Pulmonary artery endothelial cell (primary cell): ENCODE measurements around the gene SBF2. TPM values are rescaled to one million over a fixed set of nuclear protein-coding genes. Genes with fewer than 3 reads are reported as not detected.
"Not testable (repeated sequence)": the region's sequence is repeated elsewhere in the genome, so short reads cannot be mapped to it uniquely, and the experiment has no call there.

Experiments used
- DNase-seq: peaks from one replicate; pipeline ENCODE4 v3.0.0-alpha.2; 2011; ENCODE audit warnings: low read depth, low spot score
- total RNA-seq: library from RNA; depleted of rRNA; stranded (reverse); fragments of >200 nt; gene quantifications from 2 replicates; pipeline ENCODE4 v1.2.3, GENCODE V29; 2014

The SBF2 gene
- total RNA-seq, 1 donor from 2014 or later, result 32.7 TPM

DNA sequence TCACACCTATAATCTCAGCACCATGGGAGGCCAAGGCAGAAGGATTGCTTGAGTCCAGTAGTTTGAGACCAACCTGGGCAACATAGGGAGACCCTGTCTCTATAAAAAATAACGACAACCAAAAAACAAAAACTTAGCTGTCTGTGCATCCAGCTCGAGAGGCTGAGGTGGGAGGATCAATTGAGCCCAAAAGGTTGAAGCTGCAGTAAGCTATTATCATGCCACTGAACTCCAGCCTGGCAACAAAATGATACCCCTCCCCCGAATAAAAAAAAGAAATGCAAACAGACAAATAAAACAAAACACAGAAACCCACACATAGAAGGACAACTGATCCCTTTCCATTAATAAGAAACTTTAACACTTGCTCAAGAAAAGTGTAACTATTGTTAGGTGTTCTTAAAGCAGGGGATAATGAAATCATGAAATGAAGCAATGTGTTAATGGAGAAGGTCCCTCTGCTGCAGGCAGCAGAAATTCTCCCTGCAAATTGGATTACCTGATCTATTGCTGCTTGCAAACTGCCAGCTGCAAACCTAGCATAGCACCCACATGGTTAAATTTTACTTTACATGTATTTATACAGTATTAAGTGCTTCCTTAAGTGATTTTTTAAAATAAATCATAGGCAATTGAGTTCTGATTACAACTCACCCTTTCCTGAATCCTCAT, 226.3 kb downstream of the SBF2 start:
- DNase-seq, result no peak

DNA sequence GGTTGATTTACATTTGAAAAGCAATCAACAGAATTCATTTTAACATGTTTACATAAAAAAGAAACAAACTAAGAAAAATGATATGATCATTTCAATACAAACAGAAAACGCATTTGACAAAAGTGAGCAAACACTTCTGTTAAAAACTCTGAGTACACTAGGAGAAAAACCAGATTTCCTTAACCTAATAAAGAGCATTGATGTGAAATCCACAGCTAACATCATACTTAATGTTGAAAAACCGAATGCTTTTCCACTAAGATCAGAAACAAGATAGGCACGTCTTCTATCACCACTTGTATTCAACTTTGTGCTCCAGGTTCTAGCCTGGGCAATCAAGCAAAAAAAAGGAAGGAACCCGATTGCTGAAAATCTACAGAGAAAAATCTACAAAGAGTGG, 227.6 kb downstream of the SBF2 start:
- DNase-seq, result no peak

DNA sequence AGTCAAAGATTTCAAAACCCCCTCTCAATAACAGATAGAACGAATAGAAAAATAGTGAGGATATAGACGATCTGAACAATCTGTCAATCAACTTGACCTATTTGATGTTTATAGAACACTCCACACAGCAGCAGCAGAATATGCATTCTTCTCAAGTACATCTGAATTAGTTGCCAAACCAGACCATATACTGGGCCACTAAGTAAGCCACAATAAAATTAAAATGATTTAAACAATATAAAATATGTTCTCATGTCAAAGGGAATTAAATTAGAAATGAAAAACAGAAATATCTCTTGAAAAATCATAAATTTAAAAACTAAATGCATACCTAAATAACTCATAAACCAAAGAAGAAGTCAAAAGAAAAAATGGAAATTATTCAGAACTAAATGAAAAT, 229.2 kb downstream of the SBF2 start:
- DNase-seq, result no peak

DNA sequence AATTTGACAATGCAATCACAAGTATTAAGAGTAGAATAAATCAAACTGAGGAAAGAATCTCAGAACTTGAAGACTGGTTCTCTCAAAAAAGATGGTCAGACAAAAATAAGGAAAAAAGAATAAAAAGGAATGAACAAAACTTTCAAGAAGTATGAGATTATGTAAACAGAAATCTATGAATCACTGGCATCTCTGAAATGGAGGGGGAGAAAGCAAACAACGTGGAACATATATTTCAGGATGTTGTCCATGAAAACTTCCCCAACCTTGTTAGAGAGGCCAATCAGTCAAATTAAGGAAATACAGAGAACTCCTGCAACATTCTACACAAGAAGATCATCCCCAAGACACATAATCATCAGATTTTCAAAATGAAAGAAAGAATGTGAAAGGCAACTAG, 235.7 kb downstream of the SBF2 start:
- DNase-seq, result no peak

DNA sequence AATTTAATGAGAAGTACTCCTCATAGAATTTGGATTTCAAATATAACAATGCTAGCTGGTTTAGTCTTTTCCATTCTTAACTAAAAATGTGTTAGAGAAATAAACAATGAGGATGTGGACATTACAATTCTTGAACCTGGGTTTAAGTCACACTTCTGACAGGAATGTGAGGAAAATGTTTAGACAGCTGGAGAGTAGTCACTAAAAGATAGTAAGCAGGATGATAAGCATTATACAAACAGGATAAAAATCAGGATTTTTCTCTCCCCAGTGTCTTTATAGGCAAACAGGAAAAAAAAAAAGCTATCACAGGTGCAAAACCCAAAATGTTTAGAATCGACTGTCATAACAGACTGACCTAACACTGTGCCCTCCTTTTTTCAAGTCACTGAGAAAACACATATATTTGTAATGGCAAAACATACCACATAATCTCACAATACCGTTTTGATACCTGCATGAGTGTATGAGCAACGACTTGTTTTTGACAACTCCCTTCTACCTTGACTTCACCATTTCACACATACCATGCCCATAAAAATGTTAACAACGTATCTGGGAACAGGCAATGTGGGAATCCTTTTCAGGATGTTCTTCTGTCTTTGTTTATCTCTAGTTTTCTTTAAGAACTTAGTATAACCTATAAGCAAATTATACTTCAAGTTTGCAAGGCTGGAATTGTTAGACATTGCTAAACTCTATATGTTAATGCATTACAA, 242.0 kb downstream of the SBF2 start:
- no peak for DNase-seq

DNA sequence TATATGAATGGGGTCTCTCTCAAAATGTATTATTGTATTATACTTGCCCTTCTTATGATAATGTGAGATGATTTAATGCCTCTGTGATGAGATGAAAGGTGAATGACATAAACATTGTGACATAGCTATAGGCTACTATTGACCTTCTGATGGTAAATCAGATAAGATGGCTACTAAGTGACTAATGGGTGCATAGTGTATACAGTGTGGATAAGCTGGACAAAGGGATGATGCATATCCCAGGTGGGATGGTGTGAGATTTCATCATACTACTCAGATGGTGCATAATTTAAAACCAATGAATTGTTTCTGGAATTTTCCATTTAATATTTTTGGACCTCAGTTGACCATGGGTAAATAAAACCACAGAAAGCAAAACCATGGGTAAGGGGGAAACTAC, 243.5 kb downstream of the SBF2 start:
- no peak for DNase-seq

DNA sequence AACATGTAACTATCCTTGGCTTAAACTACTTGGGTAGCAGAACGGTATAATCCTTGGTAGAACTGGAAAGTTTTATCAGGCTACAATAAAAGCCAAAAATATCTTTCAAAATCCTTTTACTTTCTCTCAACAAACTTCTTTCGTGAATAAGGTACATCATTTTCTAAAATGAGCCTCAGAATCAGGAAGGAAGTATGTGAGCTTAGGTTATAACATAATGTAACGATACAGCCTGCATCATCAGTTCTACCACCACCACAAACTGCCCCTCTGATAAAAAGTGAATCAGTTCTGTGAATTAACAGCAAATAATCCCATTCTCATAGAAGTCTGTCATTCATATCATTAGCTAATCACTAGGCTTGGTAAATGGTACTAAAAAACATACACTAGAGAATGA, 244.3 kb downstream of the SBF2 start:
- DNase-seq, result no peak

DNA sequence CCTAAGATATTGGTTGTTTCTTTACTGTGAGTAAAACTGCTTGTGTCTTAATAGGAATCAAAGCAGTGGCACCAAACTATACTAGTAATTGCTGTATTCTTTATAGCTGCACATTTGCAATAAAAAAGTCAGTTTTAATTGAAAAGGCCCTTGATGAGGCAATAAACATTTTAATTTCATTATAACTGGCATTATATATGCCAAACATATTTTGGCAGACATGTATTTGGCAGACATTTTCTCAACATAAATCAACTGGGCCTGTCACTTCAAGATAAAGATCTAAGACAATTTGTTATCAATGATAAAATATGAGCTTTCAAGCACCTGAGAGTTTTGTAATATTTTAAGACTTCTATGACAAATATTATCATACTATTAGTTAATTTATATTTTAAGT, 245.7 kb downstream of the SBF2 start:
- DNase-seq, result no peak

DNA sequence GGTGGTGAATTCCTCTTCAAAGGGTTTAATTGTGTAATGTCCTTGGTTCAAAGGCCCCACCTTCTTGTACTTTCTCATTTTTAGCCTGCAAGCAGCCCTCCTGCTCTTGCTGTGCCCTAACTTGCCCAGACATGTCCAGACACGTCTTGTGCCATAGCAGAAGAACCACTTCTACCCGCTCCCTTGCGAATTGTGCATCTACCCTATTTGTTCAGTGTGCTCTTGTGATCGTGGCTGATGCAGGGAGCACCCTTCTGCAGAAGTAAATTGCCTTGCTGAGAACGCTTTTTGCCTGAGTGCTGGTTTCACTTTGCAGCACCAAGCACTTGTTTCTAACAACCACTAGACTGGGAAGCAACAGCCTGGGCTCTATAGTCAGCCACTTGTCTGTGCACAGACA, 249.4 kb downstream of the SBF2 start:
- no peak for DNase-seq

DNA sequence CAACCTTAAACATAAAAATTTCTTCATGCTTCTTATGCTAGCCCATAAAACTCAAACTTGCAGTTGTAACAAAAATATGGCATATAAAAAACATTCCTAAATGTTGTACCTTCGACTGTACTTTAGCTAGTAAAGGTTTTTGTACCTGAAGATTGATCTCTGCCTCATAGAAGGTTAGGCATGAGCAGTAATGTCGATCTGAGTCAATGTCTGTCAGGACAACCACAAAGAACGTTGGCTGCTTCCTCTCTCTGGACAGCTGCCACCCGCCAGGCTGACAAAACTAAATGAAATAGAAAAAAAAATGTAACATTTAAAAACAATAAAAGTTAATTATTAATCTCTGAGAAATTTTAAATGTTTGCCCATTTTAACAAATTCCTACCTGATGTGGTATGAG, 251.3 kb downstream of the SBF2 start:
- no peak for DNase-seq

DNA sequence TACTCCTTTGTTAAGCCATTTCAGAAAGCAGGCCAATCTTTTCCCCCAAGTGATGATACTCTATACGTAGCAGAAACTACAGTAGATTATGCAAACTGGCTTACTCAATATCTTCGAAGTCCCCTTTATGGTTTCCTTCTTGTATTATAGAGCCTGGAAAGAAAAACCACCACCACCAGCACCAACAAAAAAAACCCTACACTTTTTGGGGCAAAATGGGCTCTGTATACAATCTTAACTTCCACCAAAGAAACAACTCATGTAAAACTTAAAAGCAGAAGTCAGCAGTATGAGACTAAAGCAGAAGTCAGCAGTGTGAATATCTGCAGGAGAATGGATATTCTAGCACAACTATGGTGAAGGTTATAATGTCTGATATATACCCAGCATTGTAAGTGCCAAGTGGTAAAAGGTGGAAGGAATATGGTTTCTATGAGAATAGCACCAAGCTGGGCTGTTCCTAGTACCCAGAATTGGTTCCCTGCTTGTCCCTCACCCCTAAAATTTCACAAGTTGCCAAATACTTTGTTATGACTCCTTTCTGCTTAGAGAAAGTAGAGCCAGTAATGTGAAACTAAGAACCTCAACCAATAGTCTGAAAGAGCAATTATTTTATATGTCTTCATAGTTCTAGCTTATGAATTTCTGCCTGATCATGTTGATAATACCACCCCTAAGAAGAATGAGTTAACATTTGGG, 252.1 kb downstream of the SBF2 start:
- DNase-seq, result no peak

DNA sequence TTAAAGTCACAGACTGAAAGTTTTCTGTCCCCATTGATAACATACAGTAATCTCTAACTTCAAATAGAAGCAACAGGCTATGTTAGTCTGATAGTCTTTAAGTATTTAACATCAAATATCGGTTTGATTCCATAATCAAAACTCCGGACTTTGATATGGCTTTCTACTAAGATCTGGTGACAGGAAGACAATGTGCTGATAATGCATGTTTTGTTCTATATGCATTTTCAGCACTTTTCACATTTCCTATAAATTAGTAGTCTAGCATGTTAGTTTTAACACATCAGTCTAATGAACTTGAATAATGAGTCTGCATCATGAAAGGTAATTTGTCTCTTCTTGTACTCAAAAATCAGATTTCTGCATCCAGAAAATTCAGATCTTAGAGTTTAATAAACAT, 252.7 kb downstream of the SBF2 start:
- no peak for DNase-seq

DNA sequence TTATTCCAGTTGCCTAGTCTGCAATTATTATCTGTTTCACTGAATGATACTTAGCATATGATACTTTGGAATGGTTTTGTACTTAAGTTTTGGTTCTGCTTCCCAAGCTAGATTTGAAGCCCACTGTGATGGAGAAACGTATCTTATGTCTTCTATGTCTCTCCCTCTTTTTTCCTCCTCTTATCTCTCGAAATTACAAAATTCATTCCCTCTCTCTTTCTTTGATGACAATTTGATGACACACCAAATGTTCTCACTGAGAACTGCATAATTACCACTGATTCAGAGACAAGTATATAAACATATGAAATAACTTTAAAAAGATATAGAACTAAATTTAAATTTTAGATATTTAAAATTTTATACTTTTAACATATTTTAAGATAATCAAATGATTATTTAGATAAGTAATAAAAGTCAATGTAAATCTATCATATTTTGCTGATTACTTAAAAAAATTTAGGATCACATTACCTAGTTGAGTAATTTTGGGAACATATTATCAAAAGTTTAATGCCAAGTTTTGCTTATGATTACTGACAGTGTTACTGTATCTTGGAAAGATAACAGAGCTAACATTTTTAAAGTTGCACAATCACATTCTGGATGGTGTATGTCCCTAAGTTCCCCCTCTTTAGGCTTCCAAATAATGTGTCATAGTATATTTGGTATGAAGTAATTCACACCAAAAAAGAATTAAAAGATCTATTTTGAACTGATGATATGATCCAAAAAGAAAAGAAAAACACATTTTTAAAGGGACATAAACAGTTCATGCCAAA, 255.3 kb downstream of the SBF2 start:
- DNase-seq, result no peak

DNA sequence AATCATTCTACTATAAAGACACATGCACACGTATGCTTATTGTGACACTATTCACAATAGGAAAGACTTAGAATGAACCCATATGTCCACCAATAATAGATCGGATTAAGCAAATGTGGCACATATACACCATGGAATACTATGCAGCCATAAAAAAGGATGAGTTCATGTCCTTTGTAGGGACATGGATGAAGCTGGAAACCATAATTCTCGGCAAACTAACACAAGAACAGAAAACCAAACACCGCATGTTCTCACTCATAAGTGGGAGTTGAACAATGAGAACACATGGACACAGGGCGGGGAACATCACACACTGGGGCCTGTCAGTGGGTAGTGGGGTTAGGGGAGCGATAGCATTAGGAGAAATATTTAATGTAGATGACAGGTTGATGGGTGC, 258.1 kb downstream of the SBF2 start:
- not testable (repeated sequence) for DNase-seq

DNA sequence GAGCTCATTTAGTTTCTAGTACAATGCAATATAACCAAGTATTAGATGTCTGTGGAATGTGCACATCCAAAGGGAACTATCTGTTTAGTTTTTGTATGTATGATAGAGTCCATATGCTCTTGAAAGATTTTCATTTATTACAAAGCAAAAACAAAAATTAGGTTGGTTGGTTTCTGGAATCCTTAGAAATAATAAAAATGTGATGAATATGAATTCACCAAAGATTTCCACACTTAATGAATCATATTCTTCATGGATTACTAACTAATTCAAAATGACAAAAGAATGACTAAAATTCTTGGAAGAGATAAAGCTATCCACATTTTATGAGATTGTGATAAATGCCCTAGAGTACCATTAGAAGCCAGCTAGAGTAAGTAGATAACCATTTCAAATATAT, 261.1 kb downstream of the SBF2 start:
- no peak for DNase-seq

DNA sequence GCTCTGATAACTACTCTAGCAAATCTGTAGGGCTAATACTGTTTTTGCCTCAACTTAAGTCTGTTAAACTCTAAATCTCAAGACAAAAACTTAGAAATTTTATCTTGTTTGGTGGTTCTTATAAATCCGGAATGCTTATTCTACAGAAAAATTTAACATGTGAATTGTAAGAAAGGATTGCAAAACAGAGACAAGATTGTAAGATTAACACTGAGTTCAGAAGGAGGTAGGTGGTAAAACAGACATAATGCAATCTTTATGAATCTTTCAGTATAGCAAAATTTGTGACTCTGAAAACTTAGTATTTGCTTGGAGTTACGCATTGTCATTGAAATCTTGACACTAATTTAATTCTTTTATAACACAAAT, 263.9 kb downstream of the SBF2 start:
- DNase-seq, result no peak

DNA sequence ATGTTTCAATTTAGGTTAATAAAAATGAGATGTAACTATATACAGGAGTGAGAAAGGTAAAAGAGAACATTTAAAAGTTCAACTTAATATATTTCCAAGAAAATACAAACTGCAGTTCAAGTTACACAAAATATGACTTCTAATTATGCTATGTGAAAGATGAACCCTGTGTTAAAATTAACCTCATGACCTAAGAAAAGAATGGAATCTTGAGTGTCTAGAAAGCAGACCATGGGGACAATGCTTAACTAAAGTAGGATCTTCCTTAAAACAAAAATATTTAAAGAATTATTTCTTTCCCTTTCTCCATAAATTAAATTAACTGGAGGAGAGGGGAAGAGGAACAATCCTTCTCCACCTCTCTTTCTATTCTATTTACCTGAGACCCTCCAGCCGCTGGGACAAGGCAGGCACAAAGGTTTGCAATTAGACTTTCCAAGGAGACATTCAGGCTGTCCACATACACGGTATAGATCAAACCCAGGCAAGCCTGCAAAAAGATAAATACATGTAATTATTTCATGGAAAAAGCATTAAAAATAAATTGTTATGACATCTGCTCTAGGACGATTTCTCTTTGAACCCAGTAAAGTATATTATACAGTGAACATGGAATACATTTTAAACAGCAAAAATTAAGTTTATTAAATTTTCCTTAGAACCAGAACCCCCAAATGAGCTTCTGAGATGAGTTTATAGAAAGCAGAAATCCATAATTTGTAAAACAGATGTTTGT, 264.5 kb downstream of the SBF2 start:
- DNase-seq, result no peak

DNA sequence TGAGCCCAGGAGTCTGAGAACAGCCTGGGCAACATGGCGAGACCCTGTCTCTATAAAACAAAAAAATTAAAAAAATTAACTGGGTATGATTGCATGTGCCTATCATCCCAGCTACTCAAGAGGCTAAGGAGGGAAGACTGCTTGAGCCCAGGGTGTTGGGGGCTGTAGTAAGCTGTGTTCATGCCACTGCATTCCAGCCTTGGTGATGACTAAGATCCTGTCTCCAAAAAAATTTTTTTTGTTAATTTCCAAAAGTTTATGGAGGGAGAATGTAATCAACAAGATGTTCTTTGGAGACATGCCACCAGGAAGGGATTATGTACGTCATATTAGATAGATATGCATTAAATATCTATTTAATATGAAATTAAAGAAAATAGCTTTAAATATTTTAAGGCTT, 267.5 kb downstream of the SBF2 start:
- peak; percentile 22 for DNase-seq

DNA sequence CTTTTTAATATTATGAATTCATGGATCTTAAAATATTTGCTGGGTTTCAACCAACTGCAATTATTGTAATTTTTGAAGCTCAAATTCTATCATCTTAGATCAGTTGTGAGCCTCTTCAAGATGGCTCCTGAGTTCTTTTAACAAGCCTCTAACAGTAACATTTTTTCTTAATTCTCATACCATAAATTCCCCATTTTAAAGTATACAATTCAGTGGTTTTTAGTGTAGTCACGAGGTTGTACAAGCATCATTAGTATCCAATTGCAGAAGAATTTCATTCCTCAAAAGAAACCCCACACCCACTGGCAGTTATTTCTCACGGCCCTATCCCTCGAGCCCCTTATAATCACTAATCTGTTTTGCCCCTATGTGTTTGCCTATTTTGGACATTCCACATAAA, 270.8 kb downstream of the SBF2 start:
- no peak for DNase-seq

DNA sequence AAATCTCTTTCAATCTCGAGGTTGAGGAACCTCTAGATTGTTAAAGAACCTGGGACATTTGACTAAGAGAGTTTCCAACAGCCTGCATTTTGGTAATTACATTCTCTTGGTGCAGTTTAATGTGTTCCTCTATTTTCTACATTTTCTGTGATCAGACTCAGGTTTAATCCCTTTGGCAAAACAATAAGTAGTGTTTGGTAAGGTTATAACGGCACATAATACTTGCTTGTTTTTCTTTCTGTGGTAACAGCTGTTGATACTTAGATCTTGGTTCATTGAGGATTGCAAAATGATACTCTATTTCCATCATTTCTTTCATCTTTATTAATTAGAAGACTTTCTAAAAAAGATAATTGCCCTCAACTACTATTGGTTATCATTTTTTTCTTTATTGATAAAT, 271.3 kb downstream of the SBF2 start:
- DNase-seq, result no peak

DNA sequence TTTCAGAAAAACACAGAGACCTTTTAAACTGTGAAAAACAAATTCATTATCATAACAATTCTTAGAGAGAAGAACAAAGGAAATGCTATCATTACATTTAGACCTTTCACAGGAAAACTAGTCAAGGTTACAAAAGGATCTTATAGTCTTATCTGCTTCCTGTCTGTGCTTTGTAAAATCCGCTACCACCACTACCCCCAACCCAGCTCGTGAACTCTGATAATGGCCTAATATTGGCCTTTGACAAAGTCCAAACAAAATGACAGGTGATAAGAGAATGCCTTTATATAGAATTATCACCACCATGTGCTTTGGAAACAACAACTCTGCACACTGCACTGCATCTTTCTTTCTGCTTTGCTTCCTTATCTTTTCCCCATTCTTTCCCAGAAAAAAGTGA, 272.5 kb downstream of the SBF2 start:
- peak; percentile 39 for DNase-seq
